Measurements from ENCODE around the gene KLF4.
"Not testable (repeated sequence)": the region's sequence is repeated elsewhere in the genome, so short reads cannot be mapped to it uniquely, and the experiment has no call there.

GRCh38 chr9:107490606-107490970 lies 1.0 kb upstream of the KLF4 start:
- TF ChIP-seq POLR2A, CTCF (IDR thresholded peaks at IDR 0.05): not testable (repeated sequence)
